PC-9 (cell line): ENCODE results near the gene TAF1A. TPM values are rescaled to one million over a fixed set of nuclear protein-coding genes. Genes with fewer than 3 reads are reported as not detected.

ENCODE experiments used
- BruUV-seq: library from RNA; stranded (reverse); fragments of 400-500 nt; replicated peaks from 2 replicates; lab custom pipeline; 2021; lab: Mats Ljungman, UMichigan
- CTCF ChIA-PET: fragments of 300-600 bp; sonication (Branson Sonifier 250); formaldehyde crosslinking; loops from one replicate; lab custom pipeline; 2022; ENCODE audit warnings: antibody characterized with exemption; lab: Charles Lee
- POLR2A ChIA-PET: fragments of 300-600 bp; sonication (Branson Sonifier 250); formaldehyde crosslinking; loops from one replicate; lab custom pipeline; 2022; ENCODE audit warnings: antibody characterized with exemption; ENCODE audit not compliant: unreplicated experiment; lab: Charles Lee
- DNase-seq, 2 experiments: peaks; one replicate each; pipeline versions ENCODE4 v3.0.0 to v3.0.0-alpha.2; 2015 to 2022; ENCODE audit warnings: mixed read lengths in 1 of 2
- H2AFZ ChIP-seq: fragments of 200-600 bp; sonication (generic); 2 replicates; pipeline ENCODE4 v1.8.1; 2017; ENCODE audit warnings: antibody characterized with exemption
- H3F3A ChIP-seq: fragments of 200-600 bp; sonication (generic); 2 replicates; pipeline ENCODE4 v1.8.1; 2017; ENCODE audit warnings: antibody characterized with exemption, mild to moderate bottlenecking, low read depth; ENCODE audit not compliant: insufficient read depth
- H3K27ac ChIP-seq: fragments of 200-600 bp; sonication (generic); 2 replicates; pipeline ENCODE4 v1.6.1; 2016; ENCODE audit warnings: mixed run types
- H3K27me3 ChIP-seq: fragments of 200-600 bp; sonication (generic); 2 replicates; pipeline ENCODE4 v1.6.1; 2016; ENCODE audit warnings: low read depth, mixed run types; ENCODE audit not compliant: insufficient read depth
- H3K36me3 ChIP-seq: fragments of 200-600 bp; sonication (generic); 2 replicates; pipeline ENCODE4 v1.6.1; 2016; ENCODE audit warnings: low read depth, mixed run types
- H3K4me1 ChIP-seq: fragments of 200-600 bp; sonication (generic); replicated peaks from 2 replicates; pipeline ENCODE4 v1.6.1; 2016; ENCODE audit warnings: mixed run types; ENCODE audit not compliant: insufficient read depth
- H3K4me2 ChIP-seq: fragments of 200-600 bp; sonication (generic); 2 replicates; pipeline ENCODE4 v1.6.1; 2017; ENCODE audit warnings: mixed run types
- H3K4me3 ChIP-seq: fragments of 200-600 bp; sonication (generic); 2 replicates; pipeline ENCODE4 v1.6.1; 2016; ENCODE audit warnings: mixed run types
- H3K79me2 ChIP-seq: fragments of 200-600 bp; sonication (generic); 2 replicates; pipeline ENCODE4 v1.6.1; 2017; ENCODE audit warnings: low read depth, mixed run types
- H3K9me2 ChIP-seq: fragments of 200-600 bp; sonication (generic); 2 replicates; pipeline ENCODE4 v1.8.1; 2017; ENCODE audit warnings: mild to moderate bottlenecking; ENCODE audit not compliant: insufficient read depth
- H3K9me3 ChIP-seq: fragments of 200-600 bp; sonication (generic); 2 replicates; pipeline ENCODE4 v1.8.1; 2016; ENCODE audit warnings: low read depth; ENCODE audit not compliant: insufficient read depth
- H4K20me1 ChIP-seq: fragments of 200-600 bp; sonication (generic); 2 replicates; pipeline ENCODE4 v1.8.1; 2017; ENCODE audit not compliant: insufficient read depth
- EZH2 ChIP-seq: fragments of 200-600 bp; sonication (generic); IDR thresholded peaks from 2 replicates; pipeline ENCODE4 v1.8.0; 2017; ENCODE audit warnings: antibody characterized with exemption, low read depth
- intact Hi-C: fragments of 100-400 bp; cut with micrococcal nuclease; formaldehyde crosslinking; loops from one replicate; pipeline ENCODE4 v1.10.0; 2022; ENCODE audit not compliant: unreplicated experiment
- total RNA-seq: library from RNA; stranded (reverse); gene quantifications from 2 replicates; pipeline ENCODE4 v1.2.3, GENCODE V29; 2021
- TF ChIP-seq, protein P1 (sequence below): fragments of 200-600 bp; sonication (generic); conservative IDR thresholded peaks from 2 replicates; pipeline ENCODE4 v1.6.1; 2017; ENCODE audit warnings: mixed run types, antibody characterized with exemption, mild to moderate bottlenecking, moderate library complexity

The TAF1A gene
- total RNA-seq, 1 experiment from 2014 or later, result 18.4 TPM

DNA sequence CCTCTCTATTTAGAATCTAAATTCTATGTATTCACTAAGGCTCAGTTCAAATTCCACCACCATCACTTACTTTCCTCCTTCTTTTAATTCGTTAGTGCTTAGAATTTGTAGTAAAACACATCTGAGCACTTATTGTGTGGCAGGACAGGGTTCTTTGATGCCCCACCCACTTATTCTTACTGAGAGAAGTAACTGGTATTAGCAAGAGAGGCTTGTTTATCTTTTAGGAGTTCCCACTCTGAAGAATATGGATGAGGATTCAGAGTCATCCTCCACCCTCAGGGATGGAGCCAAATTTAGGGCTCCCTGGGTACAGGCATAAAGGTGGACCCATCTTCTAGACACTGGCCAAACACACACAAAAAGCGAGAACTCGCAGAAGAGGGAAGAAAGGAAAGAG lies 11.5 kb upstream of the TAF1A start:
- no peaks in the 10 kb centered on the region for H3K36me3 ChIP-seq
- CTCF ChIA-PET, result no interaction called here
- H3K9me3 ChIP-seq, result no peaks in the 10 kb centered on the region
- DNase-seq, result no peak
- intact Hi-C loops, result no loop called here
- H3K4me2 ChIP-seq, result no peak overlapping the region
- H4K20me1 ChIP-seq, result no peaks in the 10 kb centered on the region; the same call in 1 of the 2 replicates
- H3K9me2 ChIP-seq, result no peaks in the 10 kb centered on the region
- H2AFZ ChIP-seq, result no peak overlapping the region
- peaks cover 5% of the 10 kb centered on the region; the same call in 1 of the 2 replicates for H3F3A ChIP-seq
- no peaks in the 10 kb centered on the region for H3K27me3 ChIP-seq
- H3K4me1 ChIP-seq, result peaks cover 11% of the 10 kb centered on the region; the same call in 1 of the 2 replicates
- H3K79me2 ChIP-seq, result no peaks in the 10 kb centered on the region
- TF ChIP-seq, protein P1, sequence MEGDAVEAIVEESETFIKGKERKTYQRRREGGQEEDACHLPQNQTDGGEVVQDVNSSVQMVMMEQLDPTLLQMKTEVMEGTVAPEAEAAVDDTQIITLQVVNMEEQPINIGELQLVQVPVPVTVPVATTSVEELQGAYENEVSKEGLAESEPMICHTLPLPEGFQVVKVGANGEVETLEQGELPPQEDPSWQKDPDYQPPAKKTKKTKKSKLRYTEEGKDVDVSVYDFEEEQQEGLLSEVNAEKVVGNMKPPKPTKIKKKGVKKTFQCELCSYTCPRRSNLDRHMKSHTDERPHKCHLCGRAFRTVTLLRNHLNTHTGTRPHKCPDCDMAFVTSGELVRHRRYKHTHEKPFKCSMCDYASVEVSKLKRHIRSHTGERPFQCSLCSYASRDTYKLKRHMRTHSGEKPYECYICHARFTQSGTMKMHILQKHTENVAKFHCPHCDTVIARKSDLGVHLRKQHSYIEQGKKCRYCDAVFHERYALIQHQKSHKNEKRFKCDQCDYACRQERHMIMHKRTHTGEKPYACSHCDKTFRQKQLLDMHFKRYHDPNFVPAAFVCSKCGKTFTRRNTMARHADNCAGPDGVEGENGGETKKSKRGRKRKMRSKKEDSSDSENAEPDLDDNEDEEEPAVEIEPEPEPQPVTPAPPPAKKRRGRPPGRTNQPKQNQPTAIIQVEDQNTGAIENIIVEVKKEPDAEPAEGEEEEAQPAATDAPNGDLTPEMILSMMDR, result no peak
- no peak for TF ChIP-seq EZH2
- POLR2A ChIA-PET, result no interaction called here
- no peak overlapping the region for H3K4me3 ChIP-seq
- BruUV-seq, result no TSS peak
- H3K27ac ChIP-seq, result no peak overlapping the region

DNA sequence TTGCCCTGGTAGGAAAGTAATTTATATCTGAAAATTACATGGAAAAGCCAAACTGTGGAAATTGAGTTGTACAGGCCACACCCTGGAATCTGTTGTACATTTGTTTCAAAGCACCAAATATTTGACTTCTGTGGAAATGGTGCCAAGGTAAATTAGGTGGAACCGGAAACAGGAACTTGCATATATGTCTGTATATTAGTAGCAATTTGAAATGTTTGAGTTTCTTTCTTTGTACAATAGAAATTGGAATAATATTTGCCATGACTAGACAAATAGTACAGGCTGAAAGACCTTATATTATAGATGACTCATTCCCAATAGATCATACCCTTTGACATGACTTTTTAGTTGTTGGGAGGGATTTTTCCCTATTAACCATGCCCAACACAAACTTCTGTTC lies 10.5 kb upstream of the TAF1A start:
- Histone ChIP-seq H3K4me2 (no peak overlapping the region), H3K4me3 (no peak overlapping the region), H2AFZ (no peak overlapping the region), H3F3A (peaks cover 5% of the 10 kb centered on the region; the same call in 1 of the 2 replicates), H4K20me1 (no peaks in the 10 kb centered on the region; the same call in 1 of the 2 replicates), H3K27ac (peak overlapping the region; percentile 34), H3K36me3 (no peaks in the 10 kb centered on the region), H3K9me2 (no peaks in the 10 kb centered on the region), H3K79me2 (no peaks in the 10 kb centered on the region), H3K4me1 (peaks cover 11% of the 10 kb centered on the region; the same call in 1 of the 2 replicates), H3K9me3 (no peaks in the 10 kb centered on the region), H3K27me3 (no peaks in the 10 kb centered on the region)
- DNase-seq, result peak in 1 of 2 experiments; percentile 46
- no peak for TF ChIP-seq EZH2
- BruUV-seq, result no TSS peak
- CTCF ChIA-PET, result no interaction called here
- intact Hi-C loops, result no loop called here
- POLR2A ChIA-PET, result no interaction called here

DNA sequence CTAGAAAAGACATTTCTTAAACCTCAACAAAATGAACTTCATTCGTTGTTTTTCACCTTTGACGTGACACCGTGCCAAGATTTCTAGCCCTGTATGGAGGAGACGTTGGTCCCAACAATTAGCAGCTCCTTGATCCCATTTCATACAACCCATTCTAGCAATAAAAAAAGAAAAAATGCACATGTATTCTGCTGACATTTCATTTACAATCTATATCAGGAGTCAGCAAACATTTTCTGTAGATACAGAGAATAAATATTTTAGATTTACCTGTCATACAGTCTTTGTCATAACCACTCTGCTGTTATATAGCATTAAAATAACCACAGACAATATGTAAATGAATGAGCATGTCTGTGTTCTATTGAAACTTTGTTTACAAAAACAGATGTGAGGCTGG lies 7.0 kb upstream of the TAF1A start:
- POLR2A ChIA-PET, result no interaction called here
- H3F3A ChIP-seq, result peaks cover 5% of the 10 kb centered on the region; the same call in 1 of the 2 replicates
- H3K36me3 ChIP-seq, result no peaks in the 10 kb centered on the region
- H3K27me3 ChIP-seq, result no peaks in the 10 kb centered on the region
- intact Hi-C loops, result no loop called here
- H4K20me1 ChIP-seq, result no peaks in the 10 kb centered on the region; the same call in 1 of the 2 replicates
- BruUV-seq, result no TSS peak
- H3K4me2 ChIP-seq, result no peak overlapping the region
- TF ChIP-seq EZH2, result no peak
- TF ChIP-seq, protein P1, result no peak
- H3K4me3 ChIP-seq, result no peak overlapping the region
- H2AFZ ChIP-seq, result no peak overlapping the region
- DNase-seq, result no peak
- CTCF ChIA-PET, result no interaction called here
- H3K9me2 ChIP-seq, result no peaks in the 10 kb centered on the region
- 0 out of 2 replicates have a peak, but pooled peaks cover 3% of the 10 kb centered on the region for H3K9me3 ChIP-seq
- peaks cover 11% of the 10 kb centered on the region; the same call in 1 of the 2 replicates for H3K4me1 ChIP-seq
- no peaks in the 10 kb centered on the region for H3K79me2 ChIP-seq
- no peak overlapping the region for H3K27ac ChIP-seq
